ENCODE measurements around the gene OR52E4. TPM values are rescaled to one million over a fixed set of nuclear protein-coding genes. Genes with fewer than 3 reads are reported as not detected.

OR52E4 gene
- total and polyA plus RNA-seq, 2 donors (not counting 3 experiments of a cell fraction or from before 2014, with no cell fraction given), result not detected

GRCh38 chr11:5833446-5833845, 47.0 kb upstream of the OR52E4 start:
- no peaks in the 10 kb centered on the region for H3K27me3 ChIP-seq (ENCODE audit: control insufficient read depth in 2 of 2, insufficient read depth in 2 of 2, low read length in 2 of 2)
- no peaks in the 10 kb centered on the region for H3K79me2 ChIP-seq (ENCODE audit: control insufficient read depth, insufficient read depth, low read length)
- DNase-seq (ENCODE audit: low read depth, low spot score) (no peak), FAIRE-seq (no peak)
- POLR2A ChIA-PET, result no interaction called here
- no peak for TF ChIP-seq MYC (IDR thresholded peaks at IDR 0.05; ENCODE audit: low read depth, low read length)
- no peak overlapping the region for H3K4me3 ChIP-seq (replicated peaks in 1 of 3; ENCODE audit: insufficient read depth in 1 of 3, low read depth in 1 of 3, low read length in 3 of 3)
- no peak overlapping the region for H2AFZ ChIP-seq (ENCODE audit: low read depth, low read length)
- H3K9ac ChIP-seq (replicated peaks; ENCODE audit: extremely low read depth, insufficient read depth, low read length), result no peak overlapping the region
- H3K4me1 ChIP-seq (ENCODE audit: control insufficient read depth, extremely low read depth, insufficient read depth, low read length), result no peaks in the 10 kb centered on the region
- H3K9me1 ChIP-seq (replicated peaks; ENCODE audit: control insufficient read depth, extremely low read depth, insufficient read depth, low read length), result no peaks in the 10 kb centered on the region
- no peak overlapping the region for H3K27ac ChIP-seq (ENCODE audit: insufficient read depth, low read depth, low read length)
- H3K36me3 ChIP-seq (ENCODE audit: control insufficient read depth in 2 of 2, extremely low read depth in 1 of 2, insufficient read depth in 2 of 2, low read length in 2 of 2), result no peaks in the 10 kb centered on the region
- no peaks in the 10 kb centered on the region for H3K9me3 ChIP-seq (replicated peaks; ENCODE audit: control insufficient read depth, insufficient read depth, low read length)
- no peaks in the 10 kb centered on the region for H4K20me1 ChIP-seq (replicated peaks; ENCODE audit: control insufficient read depth, extremely low read depth, insufficient read depth, low read length)
- intact Hi-C loops (cut with micrococcal nuclease) (no loop called here), dilution Hi-C loops (cut with MboI; ENCODE audit: extremely low pct_ligation_motif_present, low sequenced_read_pairs) (no loop called here)
- BruUV-seq (replicated peaks), result no TSS peak
- CTCF ChIA-PET, result no interaction called here
- no peak overlapping the region for H3K4me2 ChIP-seq (ENCODE audit: insufficient read depth, low read length)

GRCh38 chr11:5837695-5838094, 42.7 kb upstream of the OR52E4 start:
- Histone ChIP-seq H3K9ac (replicated peaks; ENCODE audit: extremely low read depth, insufficient read depth, low read length) (no peak overlapping the region), H3K36me3 (ENCODE audit: control insufficient read depth in 2 of 2, extremely low read depth in 1 of 2, insufficient read depth in 2 of 2, low read length in 2 of 2) (no peaks in the 10 kb centered on the region), H3K4me1 (ENCODE audit: control insufficient read depth, extremely low read depth, insufficient read depth, low read length) (no peaks in the 10 kb centered on the region), H2AFZ (ENCODE audit: low read depth, low read length) (no peak overlapping the region), H3K9me1 (replicated peaks; ENCODE audit: control insufficient read depth, extremely low read depth, insufficient read depth, low read length) (no peaks in the 10 kb centered on the region), H3K4me3 (replicated peaks in 1 of 3; ENCODE audit: insufficient read depth in 1 of 3, low read depth in 1 of 3, low read length in 3 of 3) (no peak overlapping the region), H4K20me1 (replicated peaks; ENCODE audit: control insufficient read depth, extremely low read depth, insufficient read depth, low read length) (no peaks in the 10 kb centered on the region), H3K9me3 (replicated peaks; ENCODE audit: control insufficient read depth, insufficient read depth, low read length) (no peaks in the 10 kb centered on the region), H3K4me2 (ENCODE audit: insufficient read depth, low read length) (no peak overlapping the region), H3K79me2 (ENCODE audit: control insufficient read depth, insufficient read depth, low read length) (no peaks in the 10 kb centered on the region), H3K27me3 (ENCODE audit: control insufficient read depth in 2 of 2, insufficient read depth in 2 of 2, low read length in 2 of 2) (no peaks in the 10 kb centered on the region), H3K27ac (ENCODE audit: insufficient read depth, low read depth, low read length) (no peak overlapping the region)
- no peak for TF ChIP-seq MYC (IDR thresholded peaks at IDR 0.05; ENCODE audit: low read depth, low read length)
- no peak for TF ChIP-seq JUN (IDR thresholded peaks at IDR 0.05; ENCODE audit: borderline replicate concordance, insufficient read depth, insufficient read length, low read depth)
- no peak for TF ChIP-seq GATA2 (IDR thresholded peaks at IDR 0.05; ENCODE audit: insufficient read depth, insufficient read length, low read depth, low read length)
- TF ChIP-seq POLR2A (IDR thresholded peaks at IDR 0.05; ENCODE audit: low read depth, low read length), result no peak
- TF ChIP-seq POLR2AphosphoS5 (IDR thresholded peaks at IDR 0.05; ENCODE audit: insufficient read depth, low read depth, low read length), result no peak
- TF ChIP-seq MAX (IDR thresholded peaks at IDR 0.05; ENCODE audit: insufficient read depth, insufficient read length), result no peak
- TF ChIP-seq EZH2 (IDR thresholded peaks at IDR 0.05; ENCODE audit: borderline replicate concordance, low read depth, low read length, severe bottlenecking), result no peak
- TF ChIP-seq CTCF (IDR thresholded peaks at IDR 0.05; ENCODE audit: extremely low read depth in 1 of 2, insufficient read depth in 1 of 2, low read depth in 1 of 2, low read length in 2 of 2), result no peak
- POLR2A ChIA-PET, result no interaction called here
- dilution Hi-C loops (cut with MboI; ENCODE audit: extremely low pct_ligation_motif_present, low sequenced_read_pairs), result no loop called here
- intact Hi-C loops (cut with micrococcal nuclease), result no loop called here
- DNase-seq (ENCODE audit: low read depth, low spot score), result no peak
- CTCF ChIA-PET, result no interaction called here
- no TSS peak for BruUV-seq (replicated peaks)
- FAIRE-seq, result no peak
